ENCODE results near the gene LRGUK. TPM values are rescaled to one million over a fixed set of nuclear protein-coding genes. Genes with fewer than 3 reads are reported as not detected.

LRGUK gene
- total RNA-seq, 1 experiment from 2014 or later, result 0.19 TPM

DNA sequence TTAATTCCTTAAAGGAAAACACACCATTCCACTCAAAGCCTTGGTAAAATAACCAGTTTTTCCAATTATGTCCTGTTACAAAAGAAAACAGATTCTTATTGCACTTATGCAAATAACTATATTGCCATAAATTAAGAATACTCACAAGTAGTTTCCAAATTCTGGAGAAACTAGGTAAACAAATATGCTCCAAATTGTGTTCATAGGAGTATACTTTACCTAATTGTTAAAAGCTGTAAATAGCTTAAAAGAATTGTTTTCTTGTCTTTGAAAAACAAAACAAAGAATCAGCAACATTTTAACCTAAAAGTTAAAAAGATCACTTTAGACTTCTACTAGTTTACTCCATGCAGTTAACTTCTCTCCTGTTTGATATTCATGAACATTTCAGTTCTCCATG lies 38.9 kb upstream of the LRGUK start:
- Mint-ChIP-seq H3K36me3 (ENCODE audit: insufficient read depth, unreplicated experiment) (no peaks in the 10 kb centered on the region), H3K4me1 (ENCODE audit: insufficient read depth, unreplicated experiment) (no peaks in the 10 kb centered on the region), H3K27me3 (ENCODE audit: insufficient read depth, unreplicated experiment) (no peaks in the 10 kb centered on the region), H3K4me3 (ENCODE audit: unreplicated experiment) (no peak overlapping the region), H3K9me3 (ENCODE audit: unreplicated experiment) (peaks cover 19% of the 10 kb centered on the region), H3K27ac (ENCODE audit: low read depth, unreplicated experiment) (no peak overlapping the region)
- ChIA-PET CTCF (no interaction called here), POLR2A (no interaction called here)
- TF ChIP-seq, protein P1, sequence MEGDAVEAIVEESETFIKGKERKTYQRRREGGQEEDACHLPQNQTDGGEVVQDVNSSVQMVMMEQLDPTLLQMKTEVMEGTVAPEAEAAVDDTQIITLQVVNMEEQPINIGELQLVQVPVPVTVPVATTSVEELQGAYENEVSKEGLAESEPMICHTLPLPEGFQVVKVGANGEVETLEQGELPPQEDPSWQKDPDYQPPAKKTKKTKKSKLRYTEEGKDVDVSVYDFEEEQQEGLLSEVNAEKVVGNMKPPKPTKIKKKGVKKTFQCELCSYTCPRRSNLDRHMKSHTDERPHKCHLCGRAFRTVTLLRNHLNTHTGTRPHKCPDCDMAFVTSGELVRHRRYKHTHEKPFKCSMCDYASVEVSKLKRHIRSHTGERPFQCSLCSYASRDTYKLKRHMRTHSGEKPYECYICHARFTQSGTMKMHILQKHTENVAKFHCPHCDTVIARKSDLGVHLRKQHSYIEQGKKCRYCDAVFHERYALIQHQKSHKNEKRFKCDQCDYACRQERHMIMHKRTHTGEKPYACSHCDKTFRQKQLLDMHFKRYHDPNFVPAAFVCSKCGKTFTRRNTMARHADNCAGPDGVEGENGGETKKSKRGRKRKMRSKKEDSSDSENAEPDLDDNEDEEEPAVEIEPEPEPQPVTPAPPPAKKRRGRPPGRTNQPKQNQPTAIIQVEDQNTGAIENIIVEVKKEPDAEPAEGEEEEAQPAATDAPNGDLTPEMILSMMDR (IDR thresholded peaks at IDR 0.05; ENCODE audit: unreplicated experiment), result no peak
- no TSS peak for BruUV-seq (replicated peaks)
- no peak for DNase-seq (ENCODE audit: unreplicated experiment)
- intact Hi-C loops (cut with micrococcal nuclease), result no loop called here

DNA sequence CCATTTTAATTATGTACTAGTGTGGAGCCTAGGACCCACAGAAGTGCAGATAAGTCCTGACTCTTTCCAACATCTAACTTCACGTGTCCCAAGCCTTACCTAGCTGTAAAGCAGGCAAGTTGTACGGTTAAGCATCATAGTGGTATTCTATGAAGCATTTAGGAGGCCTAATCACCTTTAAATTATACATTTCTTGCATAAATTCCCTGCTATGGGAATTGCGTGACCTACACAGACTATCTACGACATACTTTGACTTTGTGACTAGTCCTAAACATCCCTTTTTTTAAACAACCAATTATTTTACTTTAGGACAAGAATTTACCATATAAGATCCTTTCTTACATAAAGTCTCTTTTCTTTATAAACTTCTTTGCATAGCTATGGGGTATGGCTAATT lies 37.7 kb upstream of the LRGUK start:
- intact Hi-C loops (cut with micrococcal nuclease), result no loop called here
- Mint-ChIP-seq H3K27me3 (ENCODE audit: insufficient read depth, unreplicated experiment) (peaks cover 10% of the 10 kb centered on the region), H3K4me3 (ENCODE audit: unreplicated experiment) (no peak overlapping the region), H3K27ac (ENCODE audit: low read depth, unreplicated experiment) (no peak overlapping the region), H3K36me3 (ENCODE audit: insufficient read depth, unreplicated experiment) (no peaks in the 10 kb centered on the region), H3K4me1 (ENCODE audit: insufficient read depth, unreplicated experiment) (no peaks in the 10 kb centered on the region), H3K9me3 (ENCODE audit: unreplicated experiment) (peaks cover 19% of the 10 kb centered on the region)
- ChIA-PET CTCF (interaction anchor here (0.6 kb wide), 1 partner anchor 38 kb away, joined by 4 read pairs; no protein-coding TSS in a partner anchor), POLR2A (no interaction called here)
- TF ChIP-seq, protein P1 (IDR thresholded peaks at IDR 0.05; ENCODE audit: unreplicated experiment), result no peak
- peak; percentile 24 for DNase-seq (ENCODE audit: unreplicated experiment)
- no TSS peak for BruUV-seq (replicated peaks)

DNA sequence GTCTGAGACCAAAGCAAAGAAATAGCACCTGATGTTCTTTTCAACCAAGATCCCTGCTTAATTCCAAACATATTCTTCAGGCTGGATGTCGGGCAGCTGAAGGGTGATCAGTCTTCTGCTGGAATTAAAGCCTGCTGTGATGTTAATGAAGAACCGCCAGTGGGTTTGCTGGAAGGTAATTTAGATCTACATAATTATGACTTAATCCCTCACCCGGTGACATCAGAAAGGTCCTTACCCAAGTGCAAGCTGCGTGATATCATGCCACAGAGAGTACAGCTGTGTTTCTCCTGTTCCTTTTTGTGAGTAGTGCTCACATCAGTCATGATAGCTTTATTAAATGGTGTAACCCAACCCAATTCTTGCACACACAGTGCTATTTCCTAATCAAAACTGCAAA lies 29.1 kb upstream of the LRGUK start:
- peaks cover 8% of the 10 kb centered on the region for H3K36me3 Mint-ChIP-seq (ENCODE audit: insufficient read depth, unreplicated experiment)
- BruUV-seq (replicated peaks), result no TSS peak
- peaks cover 10% of the 10 kb centered on the region for H3K27me3 Mint-ChIP-seq (ENCODE audit: insufficient read depth, unreplicated experiment)
- H3K27ac Mint-ChIP-seq (ENCODE audit: low read depth, unreplicated experiment), result no peak overlapping the region
- TF ChIP-seq, protein P1 (IDR thresholded peaks at IDR 0.05; ENCODE audit: unreplicated experiment), result no peak
- ChIA-PET POLR2A (no interaction called here), CTCF (no interaction called here)
- intact Hi-C loops (cut with micrococcal nuclease), result loop anchor here (2.0 kb wide), 1 partner anchor 19 kb away; no protein-coding TSS in a partner anchor
- no peak overlapping the region for H3K4me3 Mint-ChIP-seq (ENCODE audit: unreplicated experiment)
- H3K4me1 Mint-ChIP-seq (ENCODE audit: insufficient read depth, unreplicated experiment), result no peaks in the 10 kb centered on the region
- DNase-seq (ENCODE audit: unreplicated experiment), result no peak
- H3K9me3 Mint-ChIP-seq (ENCODE audit: unreplicated experiment), result no peaks in the 10 kb centered on the region

DNA sequence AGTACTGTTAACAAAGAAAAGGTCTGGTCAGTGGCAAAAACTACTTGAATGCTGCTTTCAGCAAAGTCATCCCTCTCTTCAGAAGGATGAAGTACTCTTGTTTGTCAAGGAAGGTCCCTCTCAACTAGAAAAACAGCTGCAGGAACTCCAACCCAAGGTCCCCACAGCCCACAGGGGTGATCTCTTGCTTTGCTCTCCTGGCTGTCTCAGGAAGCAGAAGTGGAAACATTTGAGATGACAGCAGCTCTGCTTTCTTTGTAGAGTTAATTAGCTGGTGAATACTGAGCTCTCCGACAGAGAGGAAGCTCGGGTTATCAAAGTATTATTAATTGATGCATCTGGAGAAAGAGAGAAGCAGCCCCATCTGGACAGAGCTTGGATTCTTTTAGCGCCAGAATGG lies 25.4 kb upstream of the LRGUK start:
- Mint-ChIP-seq H3K27me3 (ENCODE audit: insufficient read depth, unreplicated experiment) (no peaks in the 10 kb centered on the region), H3K4me1 (ENCODE audit: insufficient read depth, unreplicated experiment) (no peaks in the 10 kb centered on the region), H3K9me3 (ENCODE audit: unreplicated experiment) (no peaks in the 10 kb centered on the region), H3K36me3 (ENCODE audit: insufficient read depth, unreplicated experiment) (no peaks in the 10 kb centered on the region), H3K27ac (ENCODE audit: low read depth, unreplicated experiment) (no peak overlapping the region), H3K4me3 (ENCODE audit: unreplicated experiment) (no peak overlapping the region)
- no TSS peak for BruUV-seq (replicated peaks)
- ChIA-PET CTCF (no interaction called here), POLR2A (no interaction called here)
- no peak for DNase-seq (ENCODE audit: unreplicated experiment)
- intact Hi-C loops (cut with micrococcal nuclease), result no loop called here
- TF ChIP-seq, protein P1 (IDR thresholded peaks at IDR 0.05; ENCODE audit: unreplicated experiment), result no peak
